HCT116 (cell line): ENCODE data around the gene PRSS33. TPM values are rescaled to one million over a fixed set of nuclear protein-coding genes. Genes with fewer than 3 reads are reported as not detected.

ENCODE experiments used
- ATAC-seq: fragments of 200-7000 bp; cut with Tn5 transposase; 2 replicates; pipeline ENCODE4 v1.9.1; 2020; ENCODE audit warnings: mild to moderate bottlenecking, moderate library complexity
- BruUV-seq: library from RNA; stranded (reverse); fragments of 400-500 nt; replicated peaks from 2 replicates; lab custom pipeline; 2021; lab: Mats Ljungman, UMichigan
- CTCF ChIA-PET: fragments of 300-600 bp; sonication (Branson Sonifier 250); formaldehyde crosslinking; loops from one replicate; lab custom pipeline; 2021; ENCODE audit warnings: antibody characterized with exemption; lab: Charles Lee
- POLR2A ChIA-PET: fragments of 300-600, 350-600 bp; sonication (Branson Sonifier 250); formaldehyde crosslinking; loops from one replicate; lab custom pipeline; 2021; ENCODE audit warnings: antibody characterized with exemption; lab: Charles Lee
- RAD21 ChIA-PET, 2 experiments: fragments of 300-600 bp; sonication (Branson Sonifier 250); formaldehyde crosslinking; loops; one replicate each; lab custom pipeline; 2023; ENCODE audit warnings: low total read pairs in 2 of 2; ENCODE audit not compliant: uncharacterized antibody in 2 of 2, unreplicated experiment in 2 of 2, low non-redundant PET in 1 of 2; lab: Charles Lee
- DNase-seq: peaks from one replicate; pipeline ENCODE4 v3.0.0-alpha.2; 2010; ENCODE audit warnings: low read depth, low spot score
- H2AFZ ChIP-seq: fragments of 200-600 bp; shearing (Covaris generic), sonication (generic); 2 replicates; pipeline ENCODE4 v1.6.1; 2017; ENCODE audit warnings: low read depth, mixed run types, mixed read lengths, antibody characterized with exemption, low read length; ENCODE audit not compliant: poor library complexity, severe bottlenecking
- H3K27ac ChIP-seq: 2 replicates; pipeline ENCODE4 v1.5.1; 2012; ENCODE audit warnings: low read depth, low read length
- H3K27me3 ChIP-seq: fragments of 200-600 bp; sonication (generic); 2 replicates; pipeline ENCODE4 v1.6.1; 2016; ENCODE audit warnings: mixed run types, low read length, mixed read lengths; ENCODE audit not compliant: insufficient read depth
- H3K36me3 ChIP-seq, 2 experiments: fragments of 200-500 bp in 1 of 2; fragments of 200-600 bp in 1 of 2; sonication (Bioruptor generic) in 1 of 2; sonication (generic) in 1 of 2; 2 replicates each; pipeline versions ENCODE4 v1.5.1 to v1.6.1; 2014 to 2016; ENCODE audit warnings: low read length in 2 of 2, inconsistent platforms in 1 of 2, mixed read lengths in 1 of 2, mixed run types in 1 of 2; ENCODE audit not compliant: insufficient read depth in 2 of 2, control insufficient read depth in 1 of 2
- H3K4me1 ChIP-seq, 2 experiments: fragments of 200-600 bp in 1 of 2; sonication (generic) in 1 of 2; 2 replicates each; pipeline versions ENCODE4 v1.5.1 to v1.6.1; 2012 to 2017; ENCODE audit warnings: low read length in 2 of 2, inconsistent platforms in 1 of 2, mild to moderate bottlenecking in 1 of 2, mixed read lengths in 1 of 2, mixed run types in 1 of 2, moderate library complexity in 1 of 2; ENCODE audit not compliant: insufficient read depth in 2 of 2, control insufficient read depth in 1 of 2
- H3K4me2 ChIP-seq: fragments of 200-600 bp; sonication (generic); 2 replicates; pipeline ENCODE4 v1.6.1; 2017; ENCODE audit warnings: mixed run types, low read length, mixed read lengths
- H3K4me3 ChIP-seq, 2 experiments: fragments of 200-600 bp in 1 of 2; sonication (generic) in 1 of 2; replicated peaks in 1 of 2; 2 replicates each; pipeline ENCODE4 v1.5.1; 2011 to 2016; ENCODE audit warnings: low read length in 2 of 2, control low read depth in 1 of 2, low read depth in 1 of 2, mild to moderate bottlenecking in 1 of 2, mixed read lengths in 1 of 2, mixed run types in 1 of 2
- H3K79me2 ChIP-seq: fragments of 200-600 bp; sonication (generic); 2 replicates; pipeline ENCODE4 v1.6.1; 2017; ENCODE audit warnings: mild to moderate bottlenecking, mixed run types, low read length, moderate library complexity, mixed read lengths; ENCODE audit not compliant: insufficient read depth
- H3K9ac ChIP-seq: fragments of 200-600 bp; sonication (generic); 2 replicates; pipeline ENCODE4 v1.6.1; 2016; ENCODE audit warnings: low read length, mixed read lengths
- H3K9me2 ChIP-seq: fragments of 200-600 bp; sonication (generic), shearing (Covaris generic); 2 replicates; pipeline ENCODE4 v1.6.1; 2017; ENCODE audit warnings: mixed run types, mild to moderate bottlenecking, moderate library complexity; ENCODE audit not compliant: insufficient read depth
- H3K9me3 ChIP-seq, 2 experiments: fragments of 200-500 bp in 1 of 2; fragments of 200-600 bp in 1 of 2; sonication (Bioruptor generic) in 1 of 2; sonication (generic) in 1 of 2; 2 replicates each; pipeline ENCODE4 v1.6.1; 2014 to 2017; ENCODE audit warnings: low read length in 2 of 2, mixed read lengths in 2 of 2, inconsistent platforms in 1 of 2, low read depth in 1 of 2, mild to moderate bottlenecking in 1 of 2, mixed run types in 1 of 2, moderate library complexity in 1 of 2; ENCODE audit not compliant: control insufficient read depth in 1 of 2, insufficient read depth in 1 of 2
- H4K20me1 ChIP-seq: fragments of 200-600 bp; sonication (generic), shearing (Covaris generic); 2 replicates; pipeline ENCODE4 v1.6.1; 2017; ENCODE audit warnings: mixed run types, mild to moderate bottlenecking, moderate library complexity; ENCODE audit not compliant: insufficient read depth
- ATF3 ChIP-seq: IDR thresholded peaks from 2 replicates; pipeline ENCODE4 v1.6.1; 2012
- CEBPB ChIP-seq: IDR thresholded peaks from 2 replicates; pipeline ENCODE4 v1.6.1; 2012; ENCODE audit warnings: low read depth
- ELF1 ChIP-seq: IDR thresholded peaks from 2 replicates; pipeline ENCODE4 v1.6.1; 2012; ENCODE audit warnings: low read depth, borderline replicate concordance
- EZH2 ChIP-seq: fragments of 200-600 bp; sonication (generic); IDR thresholded peaks from 2 replicates; pipeline ENCODE4 v1.6.1; 2017; ENCODE audit warnings: antibody characterized with exemption, mixed run types
- FOSL1 ChIP-seq: IDR thresholded peaks from 2 replicates; pipeline ENCODE4 v1.6.1; 2012; ENCODE audit warnings: low read depth
- JUND ChIP-seq: IDR thresholded peaks from 2 replicates; pipeline ENCODE4 v1.6.1; 2012
- MAX ChIP-seq: IDR thresholded peaks from 2 replicates; pipeline ENCODE4 v1.6.1; 2012
- POLR2AphosphoS5 ChIP-seq: IDR thresholded peaks from 2 replicates; pipeline ENCODE4 v1.6.1; 2011; ENCODE audit warnings: mild to moderate bottlenecking, low read depth, low read length, moderate library complexity
- YY1 ChIP-seq: IDR thresholded peaks from 2 replicates; pipeline ENCODE4 v1.6.1; 2011; ENCODE audit warnings: low read length, low read depth, moderate library complexity, mild to moderate bottlenecking; ENCODE audit not compliant: insufficient replicate concordance; ENCODE audit errors: extremely low read depth
- intact Hi-C: fragments of 100-400 bp; cut with micrococcal nuclease; formaldehyde crosslinking; loops from 2 replicates; pipeline ENCODE4 v1.10.0; 2022
- total RNA-seq: library from RNA; stranded (reverse); gene quantifications from one replicate; pipeline ENCODE4 v1.2.1, GENCODE V29; 2021; ENCODE audit not compliant: unreplicated experiment

The PRSS33 gene
- total RNA-seq, 1 experiment from 2014 or later, result not detected

- no peak overlapping the region for H3K9ac ChIP-seq
- ATAC-seq (no peak), DNase-seq (no peak)
- H3K9me2 ChIP-seq, result no peaks in the 10 kb centered on the region
- ChIA-PET RAD21 (no interaction called here), CTCF (no interaction called here), POLR2A (no interaction called here)
- H3K36me3 ChIP-seq, result no peaks in the 10 kb centered on the region
- H3K27ac ChIP-seq, result no peak overlapping the region
- intact Hi-C loops, result no loop called here
- TF ChIP-seq CEBPB, result no peak
- no peak for TF ChIP-seq ELF1
- TF ChIP-seq YY1, result no peak
- TF ChIP-seq ATF3, result no peak
- TF ChIP-seq MAX, result no peak
- no peak for TF ChIP-seq JUND
- no peak for TF ChIP-seq EZH2
- no peak for TF ChIP-seq POLR2AphosphoS5
- TF ChIP-seq FOSL1, result no peak
- no peaks in the 10 kb centered on the region for H3K27me3 ChIP-seq
- H4K20me1 ChIP-seq, result no peaks in the 10 kb centered on the region
- H2AFZ ChIP-seq, result no peak overlapping the region
- H3K9me3 ChIP-seq, result no peaks in the 10 kb centered on the region
- H3K4me1 ChIP-seq, result no peaks in the 10 kb centered on the region
- no peaks in the 10 kb centered on the region for H3K79me2 ChIP-seq
- H3K4me3 ChIP-seq, result no peak overlapping the region
- H3K4me2 ChIP-seq, result no peak overlapping the region
- BruUV-seq, result no TSS peak
Measured at GRCh38 chr16:2818272-2818876, 31.0 kb upstream of the PRSS33 start.
